ENCODE results near the gene ACOD1. TPM values are rescaled to one million over a fixed set of nuclear protein-coding genes. Genes with fewer than 3 reads are reported as not detected.
"Not testable (repeated sequence)": the region's sequence is repeated elsewhere in the genome, so short reads cannot be mapped to it uniquely, and the experiment has no call there.

ACOD1 gene
- polyA plus RNA-seq, 1 donor (not counting 4 experiments of a cell fraction or from before 2014, with no cell fraction given), result not detected

DNA sequence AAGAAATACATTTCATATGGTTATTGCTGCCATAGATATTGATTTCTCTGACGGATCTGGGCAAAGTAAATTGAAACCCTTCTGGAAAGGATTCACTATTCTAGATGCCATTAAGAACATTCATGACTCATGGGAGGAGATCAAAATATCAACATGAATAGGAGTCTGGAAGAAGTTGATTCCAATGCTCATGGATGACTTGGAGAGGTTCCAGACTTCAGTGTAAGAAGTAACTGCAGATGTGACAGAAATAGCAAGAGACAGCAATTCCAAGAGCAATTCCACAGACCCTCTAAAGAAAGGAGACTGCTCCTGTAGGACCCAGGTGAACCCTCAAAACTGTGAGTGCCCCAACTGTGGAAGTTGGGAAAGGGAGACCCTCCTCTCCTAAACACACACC is 31.2 kb upstream of the ACOD1 start:
- no peaks in the 10 kb centered on the region for H3K4me1 ChIP-seq (ENCODE audit: control insufficient read depth, extremely low read depth, insufficient read depth, low read length)
- H3K9me1 ChIP-seq (ENCODE audit: control insufficient read depth, extremely low read depth, insufficient read depth, low read length), result no peaks in the 10 kb centered on the region
- H3K9ac ChIP-seq (ENCODE audit: control insufficient read depth, extremely low read depth, insufficient read depth, low read length), result no peak overlapping the region
- no peaks in the 10 kb centered on the region for H3K79me2 ChIP-seq (ENCODE audit: control insufficient read depth, insufficient read depth, low read length)
- H3K4me2 ChIP-seq (ENCODE audit: control insufficient read depth, extremely low read depth, insufficient read depth, low read depth, low read length), result no peak overlapping the region
- DNase-seq (ENCODE audit: low read depth, low spot score), result no peak
- H2AFZ ChIP-seq (ENCODE audit: control insufficient read depth, low read length), result no peak overlapping the region
- H3K36me3 ChIP-seq (ENCODE audit: control insufficient read depth in 2 of 2, extremely low read depth in 1 of 2, insufficient read depth in 2 of 2, low read length in 2 of 2), result no peaks in the 10 kb centered on the region
- H3K27me3 ChIP-seq (ENCODE audit: control insufficient read depth, extremely low read depth, insufficient read depth, low read length), result no peaks in the 10 kb centered on the region
- no peaks in the 10 kb centered on the region for H3K9me3 ChIP-seq (ENCODE audit: control insufficient read depth, low read depth, low read length)
- no peak overlapping the region for H3K27ac ChIP-seq (ENCODE audit: control insufficient read depth, insufficient read depth, low read length)
- no peak overlapping the region for H3K4me3 ChIP-seq (ENCODE audit: control insufficient read depth in 2 of 3, extremely low read depth in 1 of 3, insufficient read depth in 2 of 3, low read depth in 1 of 3, low read length in 3 of 3)
- TF ChIP-seq EZH2 (IDR thresholded peaks at IDR 0.05; ENCODE audit: low read length), result no peak
- TF ChIP-seq, protein P1, sequence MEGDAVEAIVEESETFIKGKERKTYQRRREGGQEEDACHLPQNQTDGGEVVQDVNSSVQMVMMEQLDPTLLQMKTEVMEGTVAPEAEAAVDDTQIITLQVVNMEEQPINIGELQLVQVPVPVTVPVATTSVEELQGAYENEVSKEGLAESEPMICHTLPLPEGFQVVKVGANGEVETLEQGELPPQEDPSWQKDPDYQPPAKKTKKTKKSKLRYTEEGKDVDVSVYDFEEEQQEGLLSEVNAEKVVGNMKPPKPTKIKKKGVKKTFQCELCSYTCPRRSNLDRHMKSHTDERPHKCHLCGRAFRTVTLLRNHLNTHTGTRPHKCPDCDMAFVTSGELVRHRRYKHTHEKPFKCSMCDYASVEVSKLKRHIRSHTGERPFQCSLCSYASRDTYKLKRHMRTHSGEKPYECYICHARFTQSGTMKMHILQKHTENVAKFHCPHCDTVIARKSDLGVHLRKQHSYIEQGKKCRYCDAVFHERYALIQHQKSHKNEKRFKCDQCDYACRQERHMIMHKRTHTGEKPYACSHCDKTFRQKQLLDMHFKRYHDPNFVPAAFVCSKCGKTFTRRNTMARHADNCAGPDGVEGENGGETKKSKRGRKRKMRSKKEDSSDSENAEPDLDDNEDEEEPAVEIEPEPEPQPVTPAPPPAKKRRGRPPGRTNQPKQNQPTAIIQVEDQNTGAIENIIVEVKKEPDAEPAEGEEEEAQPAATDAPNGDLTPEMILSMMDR (optimal IDR thresholded peaks at IDR 0.05 in 1 of 3, IDR thresholded peaks at IDR 0.05 in 1 of 3, conservative IDR thresholded peaks at IDR 0.05 in 1 of 3; ENCODE audit: extremely low read depth in 1 of 3, insufficient read depth in 2 of 3, low read length in 3 of 3), result no peak
- dilution Hi-C loops (cut with MboI; ENCODE audit: extremely low pct_ligation_motif_present, low sequenced_read_pairs), result no loop called here
- H4K20me1 ChIP-seq (ENCODE audit: control insufficient read depth, extremely low read depth, insufficient read depth, low read length), result no peaks in the 10 kb centered on the region
- no peak for FAIRE-seq

DNA sequence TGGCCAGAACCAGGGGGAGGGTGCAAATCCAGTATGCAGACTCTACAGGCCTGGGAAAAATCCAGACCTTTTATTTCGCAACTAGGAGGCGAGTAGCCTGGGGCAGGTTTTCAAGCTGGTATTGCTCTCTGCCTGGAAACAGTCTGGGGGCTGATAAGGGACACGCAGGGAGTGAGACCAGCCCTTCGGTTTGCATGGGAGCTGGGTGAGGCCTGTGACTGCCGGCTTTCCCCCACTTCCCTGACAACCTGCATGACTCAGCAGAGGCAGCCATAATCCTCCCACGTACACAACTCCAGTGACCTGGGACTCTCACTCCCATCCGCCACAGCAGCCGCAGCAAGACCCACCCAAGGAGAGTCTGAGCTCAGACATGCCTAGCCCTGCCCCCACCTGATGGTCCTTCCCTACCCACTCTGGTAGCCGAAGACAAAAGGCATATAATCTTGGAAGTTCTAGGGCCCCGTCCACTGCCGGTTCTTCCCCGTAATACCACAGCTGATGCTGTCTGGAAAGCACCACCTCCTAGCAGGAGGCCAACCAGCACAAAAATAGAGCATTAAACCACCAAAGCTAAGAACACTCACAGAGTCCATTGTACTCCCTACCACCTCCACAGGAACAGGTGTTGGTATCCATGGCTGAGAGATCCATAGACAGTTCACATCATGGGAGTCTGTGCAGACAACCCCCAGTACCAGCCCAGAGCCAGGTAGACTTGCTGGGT is 30.4 kb upstream of the ACOD1 start:
- H3K9ac ChIP-seq (ENCODE audit: control insufficient read depth, extremely low read depth, insufficient read depth, low read length); H4K20me1 ChIP-seq (ENCODE audit: control insufficient read depth, extremely low read depth, insufficient read depth, low read length); H3K4me1 ChIP-seq (ENCODE audit: control insufficient read depth, extremely low read depth, insufficient read depth, low read length); H3K9me3 ChIP-seq (ENCODE audit: control insufficient read depth, low read depth, low read length); FAIRE-seq; H3K4me3 ChIP-seq (ENCODE audit: control insufficient read depth in 2 of 3, extremely low read depth in 1 of 3, insufficient read depth in 2 of 3, low read depth in 1 of 3, low read length in 3 of 3); dilution Hi-C loops (cut with MboI; ENCODE audit: extremely low pct_ligation_motif_present, low sequenced_read_pairs); H3K79me2 ChIP-seq (ENCODE audit: control insufficient read depth, insufficient read depth, low read length); DNase-seq (ENCODE audit: low read depth, low spot score); H3K27ac ChIP-seq (ENCODE audit: control insufficient read depth, insufficient read depth, low read length); H3K36me3 ChIP-seq (ENCODE audit: control insufficient read depth in 2 of 2, extremely low read depth in 1 of 2, insufficient read depth in 2 of 2, low read length in 2 of 2); H3K27me3 ChIP-seq (ENCODE audit: control insufficient read depth, extremely low read depth, insufficient read depth, low read length); H3K9me1 ChIP-seq (ENCODE audit: control insufficient read depth, extremely low read depth, insufficient read depth, low read length): not testable (repeated sequence)
- Histone ChIP-seq H2AFZ (ENCODE audit: control insufficient read depth, low read length) (peak overlapping the region; percentile 54), H3K4me2 (ENCODE audit: control insufficient read depth, extremely low read depth, insufficient read depth, low read depth, low read length) (peak overlapping the region; percentile 37)

DNA sequence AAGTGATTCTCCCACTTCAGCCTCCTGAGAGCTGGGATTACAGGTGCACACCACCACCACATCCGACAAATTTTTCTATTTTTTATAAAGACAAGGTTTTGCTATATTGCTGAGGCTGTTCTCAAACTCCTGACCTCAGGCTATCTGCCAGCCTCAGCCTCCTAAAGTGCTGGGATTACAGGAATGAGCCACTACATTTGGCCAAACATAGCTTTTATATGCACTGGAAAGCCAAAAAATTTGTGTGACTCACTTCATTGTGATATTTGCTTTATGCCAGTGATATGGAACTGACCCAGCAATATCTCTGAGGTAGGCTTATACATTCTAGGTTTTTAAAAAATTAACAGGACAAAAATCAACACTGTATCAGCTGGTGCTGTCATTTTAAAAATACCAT is 26.8 kb upstream of the ACOD1 start:
- no peaks in the 10 kb centered on the region for H3K27me3 ChIP-seq (ENCODE audit: control insufficient read depth, extremely low read depth, insufficient read depth, low read length)
- H3K27ac ChIP-seq (ENCODE audit: control insufficient read depth, insufficient read depth, low read length), result no peak overlapping the region
- TF ChIP-seq, protein P1 (optimal IDR thresholded peaks at IDR 0.05 in 1 of 3, IDR thresholded peaks at IDR 0.05 in 1 of 3, conservative IDR thresholded peaks at IDR 0.05 in 1 of 3; ENCODE audit: extremely low read depth in 1 of 3, insufficient read depth in 2 of 3, low read length in 3 of 3), result no peak
- no peak for TF ChIP-seq EZH2 (IDR thresholded peaks at IDR 0.05; ENCODE audit: low read length)
- dilution Hi-C loops (cut with MboI; ENCODE audit: extremely low pct_ligation_motif_present, low sequenced_read_pairs), result no loop called here
- FAIRE-seq (no peak), DNase-seq (ENCODE audit: low read depth, low spot score) (no peak)
- no peak overlapping the region for H3K4me2 ChIP-seq (ENCODE audit: control insufficient read depth, extremely low read depth, insufficient read depth, low read depth, low read length)
- H3K4me3 ChIP-seq (ENCODE audit: control insufficient read depth in 2 of 3, extremely low read depth in 1 of 3, insufficient read depth in 2 of 3, low read depth in 1 of 3, low read length in 3 of 3), result no peak overlapping the region
- H3K9me3 ChIP-seq (ENCODE audit: control insufficient read depth, low read depth, low read length), result no peaks in the 10 kb centered on the region
- peaks cover 3% of the 10 kb centered on the region for H3K4me1 ChIP-seq (ENCODE audit: control insufficient read depth, extremely low read depth, insufficient read depth, low read length)
- H3K79me2 ChIP-seq (ENCODE audit: control insufficient read depth, insufficient read depth, low read length), result no peaks in the 10 kb centered on the region
- H4K20me1 ChIP-seq (ENCODE audit: control insufficient read depth, extremely low read depth, insufficient read depth, low read length), result no peaks in the 10 kb centered on the region
- H3K9me1 ChIP-seq (ENCODE audit: control insufficient read depth, extremely low read depth, insufficient read depth, low read length), result no peaks in the 10 kb centered on the region
- no peak overlapping the region for H3K9ac ChIP-seq (ENCODE audit: control insufficient read depth, extremely low read depth, insufficient read depth, low read length)
- H2AFZ ChIP-seq (ENCODE audit: control insufficient read depth, low read length), result no peak overlapping the region
- no peaks in the 10 kb centered on the region for H3K36me3 ChIP-seq (ENCODE audit: control insufficient read depth in 2 of 2, extremely low read depth in 1 of 2, insufficient read depth in 2 of 2, low read length in 2 of 2)

Data from keratinocyte (primary cell).